Activated gamma-delta T cell (primary cell): Measurements from ENCODE around the gene PIEZO2.

Experiments
- DNase-seq: peaks from one replicate; lab custom pipeline; 2025; lab: John Stamatoyannopoulos, UW

Gene PIEZO2

DNA sequence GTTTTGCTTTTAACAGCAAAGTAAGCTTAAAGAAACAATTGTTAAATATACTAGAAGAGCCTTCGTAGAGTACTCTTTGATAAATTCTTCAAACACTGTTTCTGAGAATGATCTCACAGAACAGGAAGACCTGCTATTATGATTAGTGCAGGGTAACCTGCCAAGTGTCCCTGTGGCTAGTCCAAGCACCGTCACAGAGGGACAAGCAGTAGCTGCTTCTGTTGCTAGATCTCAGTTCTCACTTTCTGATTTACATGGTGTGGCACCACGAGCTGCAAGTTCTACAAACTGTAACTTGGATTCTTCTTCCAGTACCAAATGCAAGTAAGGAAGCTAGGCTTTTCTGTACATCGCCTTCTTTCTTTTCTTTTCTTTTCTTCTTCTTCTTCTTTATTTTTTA, 121.5 kb downstream of the PIEZO2 start:
- no peak for DNase-seq

DNA sequence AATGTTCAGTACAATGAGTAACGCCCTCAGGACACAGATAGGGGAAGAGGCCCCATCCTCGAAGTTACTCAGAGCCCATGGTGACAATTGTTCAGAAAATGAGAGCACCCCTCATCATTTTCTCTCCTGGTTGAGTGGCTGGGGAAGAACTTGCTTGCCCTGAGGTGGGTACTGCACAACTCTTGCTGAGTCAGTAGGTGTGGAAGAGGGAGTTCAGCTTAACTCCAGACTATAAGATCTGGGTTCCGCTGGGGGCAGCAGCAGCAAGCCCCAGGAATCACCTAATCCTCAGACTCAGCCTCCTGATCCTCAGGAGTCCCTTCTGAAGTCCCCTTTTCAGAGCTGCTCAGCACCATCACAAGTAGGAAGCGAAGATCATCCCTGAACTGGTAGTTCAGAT, 123.7 kb downstream of the PIEZO2 start:
- DNase-seq: no peak

DNA sequence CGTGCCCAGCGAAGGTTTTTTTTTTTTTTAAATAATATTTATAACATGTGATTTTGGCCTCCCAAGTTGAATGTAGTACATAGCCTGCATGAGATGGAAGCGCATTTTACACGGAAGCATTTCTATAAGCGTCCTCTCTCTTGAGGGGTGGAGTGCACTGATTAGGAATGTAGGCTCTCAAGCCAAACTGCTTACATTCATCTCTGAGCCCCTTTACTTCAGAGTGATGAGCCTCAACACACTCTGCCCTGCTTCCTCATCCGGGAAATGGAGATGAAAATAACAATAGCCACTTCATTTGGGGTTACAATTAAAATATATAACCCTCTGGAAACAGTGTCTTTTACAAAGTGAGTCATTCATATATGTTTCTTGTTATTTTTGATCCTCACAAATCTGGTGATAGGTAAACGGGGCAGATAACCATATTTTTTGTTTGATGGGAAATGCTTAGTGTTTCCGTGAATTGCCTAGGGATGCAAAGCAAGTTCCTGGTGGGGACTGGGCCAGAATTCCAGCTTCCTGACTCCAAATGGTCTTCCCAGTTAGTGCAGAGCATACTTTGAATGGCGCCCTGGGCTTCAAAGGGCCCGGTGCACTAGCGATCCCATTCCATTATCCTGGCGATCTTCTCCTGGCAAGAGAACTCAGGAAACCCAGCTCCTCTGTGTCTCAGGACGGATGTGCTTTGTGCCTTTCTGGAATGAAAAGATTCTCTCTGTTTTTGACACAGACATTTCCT, 124.3 kb downstream of the PIEZO2 start:
- no peak for DNase-seq

DNA sequence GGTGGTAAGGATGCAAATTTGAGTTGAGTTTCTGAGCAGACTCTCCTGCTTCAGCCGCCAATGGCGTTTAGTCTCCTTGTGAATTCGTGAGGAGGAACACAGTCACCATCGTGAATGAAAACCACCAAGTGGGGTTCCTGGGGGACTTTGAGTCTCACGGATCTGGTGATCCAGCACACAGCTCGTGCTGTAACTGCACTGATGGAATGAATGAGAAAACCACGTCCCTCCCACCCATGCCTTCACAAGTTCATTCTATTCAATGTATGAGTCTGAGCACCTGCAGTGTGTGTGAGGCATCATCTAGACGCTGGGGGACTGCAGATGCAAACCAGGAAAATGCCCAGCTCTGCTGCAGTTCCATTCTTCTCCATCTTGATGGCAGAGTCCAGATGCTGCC, 127.9 kb downstream of the PIEZO2 start:
- no peak for DNase-seq

DNA sequence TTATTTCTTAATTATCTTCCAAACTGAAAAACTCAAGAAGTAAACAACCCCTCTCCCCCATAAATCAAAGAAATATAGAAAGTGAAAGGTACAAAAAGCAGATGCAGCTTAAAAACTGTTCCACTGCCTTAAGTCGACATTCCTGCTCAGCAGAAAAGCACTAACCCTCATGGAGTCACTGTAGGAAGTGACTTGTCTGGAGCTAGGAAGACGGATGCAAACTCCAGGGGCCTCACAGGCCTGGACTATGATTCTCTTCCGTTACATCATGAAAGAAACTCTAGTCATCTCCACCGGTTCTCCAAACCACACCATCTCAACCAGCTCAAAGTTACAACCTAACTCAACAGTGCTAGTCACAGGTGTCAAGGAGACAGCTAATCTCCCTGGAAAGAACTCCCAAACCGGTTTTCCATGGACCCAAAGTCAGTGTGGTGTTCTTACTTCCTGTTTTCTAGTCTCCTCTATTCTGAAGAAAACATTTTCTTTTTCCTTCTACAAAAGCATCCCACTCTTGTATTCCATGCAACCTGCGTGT, 128.4 kb downstream of the PIEZO2 start:
- DNase-seq: no peak

DNA sequence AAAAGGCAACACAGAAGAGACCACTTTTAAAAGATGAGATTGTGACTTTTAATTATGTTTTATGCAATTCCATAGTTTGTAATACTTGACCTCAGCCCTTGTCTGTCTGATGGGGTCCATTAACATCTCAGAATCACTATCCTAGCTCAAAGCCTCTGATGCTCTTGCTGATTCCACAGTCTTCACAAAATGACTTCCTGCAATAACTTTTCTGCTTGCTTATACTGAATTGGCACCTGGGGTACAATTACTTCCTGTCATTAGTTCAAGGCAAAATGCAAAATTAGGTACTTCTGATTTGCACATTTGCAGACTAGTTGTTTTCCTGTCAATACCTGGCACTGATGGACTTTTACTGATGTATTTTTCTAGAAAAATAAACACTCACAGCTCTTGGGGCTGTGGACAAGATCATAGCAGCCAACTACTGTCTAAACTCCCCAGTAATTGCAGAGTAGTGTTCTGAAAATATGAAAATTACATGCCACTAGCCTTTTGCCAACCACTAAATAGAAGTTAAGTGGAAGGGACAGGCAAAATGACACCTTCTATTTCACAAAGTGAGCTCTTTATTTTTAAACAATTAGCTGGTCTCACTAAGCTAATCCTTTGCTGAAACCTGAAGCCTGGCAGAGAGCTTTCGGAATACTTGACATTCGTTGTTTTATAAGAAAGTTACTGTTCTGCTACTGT, 129.1 kb downstream of the PIEZO2 start:
- DNase-seq: no peak

DNA sequence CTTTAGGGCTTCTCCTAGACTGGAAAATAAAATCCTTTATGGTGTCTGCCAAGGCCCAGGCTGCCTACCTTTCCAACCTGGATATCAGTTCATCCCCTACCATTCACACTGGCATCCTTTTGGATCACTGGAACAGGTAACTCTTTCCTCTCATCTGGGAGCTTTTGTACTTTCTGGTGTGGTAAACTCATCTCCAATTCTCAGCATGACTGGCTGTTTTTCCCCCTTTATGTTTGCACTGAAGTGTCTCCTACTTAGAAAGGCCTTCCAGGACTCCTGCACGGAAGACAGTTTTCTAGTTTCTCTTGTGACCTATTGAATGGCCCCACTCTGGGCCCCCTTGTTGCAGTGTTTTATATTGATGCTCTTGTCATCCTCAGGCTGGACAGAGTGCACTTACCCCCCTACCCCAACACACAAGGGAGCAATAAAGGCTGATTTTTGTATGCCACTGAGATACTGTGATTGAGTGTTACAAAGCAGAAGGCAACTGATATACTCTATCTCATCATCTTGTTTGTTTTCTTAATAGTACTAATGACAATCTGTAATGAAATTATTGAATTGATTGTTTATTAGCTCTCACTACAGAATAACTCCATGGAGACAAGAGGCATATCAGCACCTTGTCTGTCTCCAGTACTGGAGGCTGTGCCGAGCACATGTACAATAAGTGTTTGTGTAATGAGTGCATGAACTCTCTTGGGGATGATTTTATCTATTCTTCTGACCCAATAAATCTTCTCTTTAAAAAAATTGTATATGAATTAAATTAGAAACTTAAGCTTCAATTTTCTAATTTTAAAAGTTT, 129.9 kb downstream of the PIEZO2 start:
- no peak for DNase-seq

DNA sequence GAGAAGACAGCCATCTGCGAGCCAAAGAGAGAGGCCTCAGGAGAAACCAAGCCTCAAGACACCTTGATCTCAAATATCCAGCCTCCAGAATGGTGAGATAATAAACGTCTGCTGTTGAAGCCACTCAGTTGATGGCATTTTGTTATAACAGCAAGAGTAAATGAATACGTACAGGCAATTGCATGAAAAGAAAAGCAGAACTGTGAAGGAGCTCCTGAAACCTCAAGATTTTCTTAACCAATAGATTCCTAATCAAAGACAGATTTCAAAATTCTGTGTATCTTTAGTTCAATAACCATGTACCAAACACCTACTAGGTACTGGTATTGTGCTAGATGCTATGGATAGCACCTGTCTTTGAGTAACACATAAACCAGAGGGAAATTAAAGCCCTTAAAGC, 139.5 kb downstream of the PIEZO2 start:
- no peak for DNase-seq

DNA sequence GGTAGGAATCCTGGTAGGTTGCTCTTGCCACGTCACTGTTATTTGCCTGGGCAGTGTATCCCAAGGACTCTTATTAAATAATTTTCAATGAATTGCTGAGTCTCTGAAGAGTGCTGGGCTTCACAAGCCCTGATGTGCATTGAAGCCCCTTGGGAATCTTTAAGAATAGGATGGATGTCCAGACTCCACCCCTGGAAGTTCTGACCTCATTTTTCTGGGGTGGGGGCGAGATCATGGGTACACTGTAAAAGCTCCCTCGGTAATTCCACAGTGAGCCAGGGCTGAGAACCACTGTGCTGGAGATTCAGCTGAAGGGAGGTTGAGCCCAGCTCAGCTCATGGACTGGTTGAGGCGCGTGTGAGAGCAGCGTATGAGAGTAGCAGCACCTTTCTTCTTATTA, 140.2 kb downstream of the PIEZO2 start:
- DNase-seq: no peak

DNA sequence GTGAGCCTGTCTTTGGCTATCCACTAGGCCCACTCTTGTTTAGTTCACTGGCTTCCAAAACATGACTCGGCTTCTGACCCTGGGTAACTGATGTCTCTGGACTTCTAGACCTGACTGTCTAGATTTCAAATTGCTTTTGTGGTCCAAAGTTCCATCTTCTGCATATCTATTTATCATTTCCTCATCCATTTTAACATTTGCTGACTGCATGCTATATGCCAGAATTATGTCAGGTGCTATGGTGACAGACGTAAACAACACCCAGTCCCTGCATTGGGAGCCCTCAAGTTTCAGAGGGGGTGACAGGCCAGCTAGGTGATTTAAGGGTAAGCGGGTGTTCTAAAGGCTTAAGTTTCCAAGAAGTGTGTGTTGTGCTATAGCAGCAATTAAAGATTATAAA, 140.9 kb downstream of the PIEZO2 start:
- no peak for DNase-seq

DNA sequence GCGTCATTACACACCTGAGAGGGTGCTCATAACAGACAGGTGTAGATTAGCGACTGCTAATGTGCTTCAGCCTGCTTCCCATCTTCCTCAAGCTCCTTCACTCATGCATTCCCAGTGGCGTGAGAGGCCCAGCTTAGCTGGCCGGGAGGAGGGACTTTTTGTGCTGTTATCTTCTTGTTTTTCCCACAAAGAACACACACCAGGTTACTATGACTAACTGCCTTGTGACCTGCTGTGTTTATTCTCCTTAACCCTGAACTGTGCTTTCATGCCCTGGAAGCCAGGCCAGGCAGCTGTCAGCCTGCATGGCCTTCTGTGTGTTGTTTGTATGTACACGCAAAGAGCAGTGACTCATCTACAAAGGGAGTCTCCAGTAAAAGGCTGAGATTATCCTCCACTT, 143.8 kb downstream of the PIEZO2 start:
- no peak for DNase-seq

DNA sequence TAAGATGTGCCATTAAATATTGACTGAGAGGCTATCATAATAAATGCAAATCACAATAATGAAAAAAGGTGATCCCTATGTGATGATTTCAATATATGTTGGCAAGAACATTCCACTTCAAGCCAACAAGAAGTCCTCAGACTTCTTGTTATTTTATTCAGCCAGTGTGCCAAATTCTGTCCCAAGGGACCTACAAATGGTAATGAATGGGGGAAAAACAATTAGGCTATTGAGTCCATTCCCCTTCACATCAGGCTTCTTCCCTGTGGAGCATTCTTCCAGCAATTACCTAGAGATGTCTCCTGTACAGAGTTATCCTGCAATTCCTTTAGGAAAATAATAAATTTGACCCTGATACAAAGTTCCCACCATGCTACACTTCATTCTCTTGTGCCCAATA, 144.4 kb downstream of the PIEZO2 start:
- no peak for DNase-seq

DNA sequence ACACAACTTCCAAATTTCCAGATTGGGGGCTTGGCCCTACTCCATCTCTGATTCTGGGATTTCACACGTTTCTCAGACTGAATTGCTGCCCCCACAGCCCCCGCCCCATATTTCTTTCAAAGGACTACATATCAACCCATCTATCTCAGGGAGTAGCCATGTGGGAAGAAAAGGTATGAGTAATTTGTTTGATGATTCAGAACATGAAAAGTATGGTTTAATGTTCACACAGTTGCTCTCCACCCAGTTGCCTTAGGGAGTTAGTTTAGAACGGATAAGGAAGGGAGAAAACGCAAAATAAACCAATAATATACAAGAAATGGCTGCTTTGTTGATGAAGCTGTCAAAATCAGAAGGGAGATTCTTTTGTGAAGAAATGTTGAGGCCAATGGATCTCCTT, 145.1 kb downstream of the PIEZO2 start:
- DNase-seq: no peak

DNA sequence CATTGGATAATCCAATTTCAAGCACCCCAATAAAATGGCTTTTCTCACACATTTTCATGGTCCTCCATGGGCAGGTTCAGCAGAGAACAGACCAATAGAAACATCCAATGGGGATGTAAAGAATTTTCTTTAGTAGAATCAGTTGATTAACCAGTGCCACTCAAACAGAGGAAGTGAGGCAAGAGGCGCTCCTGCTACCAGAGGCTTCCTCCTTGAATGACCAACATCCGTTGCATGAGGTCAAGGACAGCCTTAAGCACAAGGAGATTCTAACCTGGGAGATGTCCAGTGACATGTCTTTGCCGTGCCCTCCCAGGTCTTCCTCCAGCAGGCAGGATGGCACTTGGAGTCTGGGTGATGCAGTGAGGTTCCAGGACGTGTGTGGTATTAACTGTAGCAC, 146.6 kb downstream of the PIEZO2 start:
- DNase-seq: no peak

DNA sequence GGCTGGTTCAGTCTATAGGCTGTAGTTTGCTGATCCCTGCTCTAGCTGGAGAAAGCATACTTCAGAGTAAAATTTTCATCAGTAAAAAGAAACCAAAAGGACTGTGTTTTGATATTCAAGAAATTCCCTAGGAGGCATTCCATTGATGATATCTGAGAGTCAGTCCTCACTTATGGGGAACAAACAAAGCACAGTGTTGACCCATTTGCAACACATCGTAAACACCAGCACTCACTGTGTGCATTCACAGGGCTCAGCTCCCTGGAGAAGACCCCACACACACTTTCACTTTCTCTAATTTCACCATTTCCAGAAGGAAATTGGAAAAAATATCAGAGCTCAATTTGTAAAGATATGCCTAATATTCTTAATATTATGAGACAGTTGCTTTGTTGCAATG, 147.1 kb downstream of the PIEZO2 start:
- DNase-seq: no peak

DNA sequence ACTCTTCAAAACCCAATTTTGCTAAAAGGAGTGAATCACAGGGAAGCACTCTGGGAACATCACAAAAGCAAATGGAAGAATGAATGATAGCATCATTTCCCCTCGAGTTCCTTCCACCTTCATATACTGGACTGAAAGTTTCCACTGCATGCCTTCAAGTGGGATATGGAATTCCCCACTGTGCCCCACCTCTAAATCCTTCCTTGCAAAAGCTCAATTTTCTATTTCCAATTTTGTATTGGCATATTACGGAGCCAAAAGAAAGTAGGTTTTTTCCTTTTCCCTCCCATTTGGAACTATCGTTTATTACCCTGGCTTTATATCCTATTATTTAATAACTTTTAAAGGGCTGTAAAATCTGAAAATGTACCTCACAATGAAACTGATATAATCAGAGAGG, 149.3 kb downstream of the PIEZO2 start:
- DNase-seq: no peak

DNA sequence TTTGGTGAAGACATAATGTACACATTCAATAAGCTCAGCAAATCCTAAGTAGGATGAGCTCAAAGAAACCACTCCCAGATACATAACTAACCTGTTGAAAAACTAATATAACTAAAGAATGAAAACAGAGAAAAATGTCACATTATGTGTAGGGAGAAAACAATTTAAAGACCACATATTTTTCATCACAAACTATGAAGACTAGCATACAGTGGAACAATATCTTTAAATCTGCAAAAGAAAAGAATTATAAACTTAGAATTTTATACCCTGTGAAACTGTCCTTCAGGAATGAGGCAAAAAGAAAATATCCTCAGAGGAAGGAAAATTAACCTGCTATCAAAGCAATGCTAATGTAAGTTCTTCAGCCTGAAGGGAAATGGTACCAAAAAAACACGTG, 151.5 kb downstream of the PIEZO2 start:
- no peak for DNase-seq

DNA sequence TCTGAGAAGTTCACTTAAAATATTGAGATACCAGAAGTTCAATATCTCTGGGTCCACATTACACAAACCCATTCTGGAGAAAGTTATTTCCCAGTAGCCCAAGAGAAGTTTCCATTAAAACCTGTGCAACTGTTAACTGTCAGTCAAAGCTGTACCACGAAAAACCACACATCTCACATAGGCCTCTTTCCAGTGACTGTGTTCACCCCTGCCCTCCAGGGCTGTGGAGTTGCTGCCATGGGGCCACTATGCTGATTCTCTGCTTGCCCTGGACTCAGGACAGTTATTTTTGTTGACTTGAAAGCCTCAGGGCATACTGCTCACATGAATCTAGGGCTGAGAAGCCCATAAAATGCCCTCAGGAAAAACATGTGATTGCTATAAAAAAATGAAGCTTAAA, 153.8 kb downstream of the PIEZO2 start:
- no peak for DNase-seq

DNA sequence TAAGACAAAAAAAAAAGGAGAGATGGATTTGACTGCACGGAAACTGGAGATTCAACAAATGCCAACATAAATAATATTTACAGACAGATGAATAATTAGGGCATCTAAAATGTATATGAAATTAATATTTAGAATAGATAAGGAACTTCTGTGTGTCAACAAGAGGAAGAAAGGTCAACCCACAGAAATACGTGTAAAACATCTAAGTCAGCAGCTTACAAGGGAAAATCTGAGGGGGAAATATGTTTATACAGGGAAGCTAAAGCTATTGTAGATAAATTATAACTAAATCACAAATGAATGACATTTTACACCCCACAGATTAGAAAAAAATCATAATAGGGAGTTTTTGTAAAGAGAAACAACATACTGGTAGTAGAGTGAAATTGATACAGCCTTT, 159.9 kb downstream of the PIEZO2 start:
- DNase-seq: no peak

DNA sequence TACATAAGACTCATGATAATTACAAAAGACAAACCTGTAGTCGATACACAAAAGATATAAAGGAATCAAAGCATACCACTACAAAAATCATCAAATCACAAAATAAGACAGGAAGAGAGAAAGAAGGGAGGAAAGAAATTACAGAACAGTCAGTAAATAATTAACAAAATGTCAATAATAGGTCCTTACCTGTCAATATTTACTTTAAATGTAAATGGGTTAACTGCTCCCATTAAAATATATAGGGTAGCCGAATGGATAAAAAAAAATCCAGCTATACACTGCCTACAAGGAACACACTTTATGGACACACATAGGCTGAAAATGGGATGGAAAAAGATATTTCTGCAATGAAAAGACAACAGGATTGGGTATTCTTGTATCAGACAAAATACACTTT, 163.7 kb downstream of the PIEZO2 start:
- no peak for DNase-seq

DNA sequence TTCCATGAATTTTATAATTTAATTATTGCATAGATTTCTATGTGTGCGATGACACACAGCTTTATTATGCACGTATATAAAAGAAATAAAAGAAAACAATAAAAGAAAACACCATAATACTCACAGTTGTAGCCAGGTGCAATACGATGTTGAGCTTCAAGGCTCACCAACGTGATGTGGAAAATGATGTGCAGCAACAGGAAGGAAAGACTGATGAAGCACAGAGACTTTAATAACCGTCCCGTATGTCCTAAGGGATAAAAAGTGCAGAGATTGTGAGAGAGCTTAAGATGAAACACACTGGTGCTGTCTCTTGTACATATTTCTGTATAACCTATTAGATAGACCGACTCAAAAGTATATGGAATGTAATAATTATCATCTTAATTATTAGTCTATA, 170.0 kb downstream of the PIEZO2 start:
- DNase-seq: no peak

DNA sequence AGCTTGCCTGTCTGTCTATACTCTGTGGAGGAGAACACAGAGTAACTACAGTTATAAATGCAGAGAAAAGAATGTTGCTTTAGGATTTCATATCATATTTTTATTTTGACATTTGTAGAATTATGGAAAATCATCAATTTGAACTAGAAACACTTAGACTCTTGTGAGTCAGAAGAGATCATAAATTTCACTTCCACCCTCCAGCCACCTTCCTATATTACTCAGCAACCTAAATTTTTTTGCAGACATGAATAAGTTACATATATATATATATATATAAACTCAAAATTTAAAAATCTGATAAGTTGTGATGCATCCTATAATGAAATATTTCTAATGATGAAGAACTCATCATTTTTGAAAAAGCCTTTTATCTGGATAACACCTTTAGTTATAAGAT, 172.3 kb downstream of the PIEZO2 start:
- no peak for DNase-seq
